ENCODE data around the gene GRK1. TPM values are rescaled to one million over a fixed set of nuclear protein-coding genes. Genes with fewer than 3 reads are reported as not detected.

GRK1 gene
- total and polyA plus RNA-seq, 2 of the 8 experiments (the other 6 are each of a cell fraction or from before 2014, with no cell fraction given) = 0.12 TPM; not detected in 1

- H3K79me2 ChIP-seq (ENCODE audit: control insufficient read depth in 1 of 2, insufficient read depth in 2 of 2, low read length in 2 of 2) = no peaks in the 10 kb centered on the region
- no peak for FAIRE-seq
- no peak overlapping the region for H3K23ac ChIP-seq (ENCODE audit: insufficient read length)
- no peaks in the 10 kb centered on the region for H3K36me3 ChIP-seq (ENCODE audit: control insufficient read depth in 2 of 4, insufficient read depth in 4 of 4, low read length in 3 of 4)
- no peak overlapping the region for H3K14ac ChIP-seq (ENCODE audit: insufficient read length)
- H2AFZ ChIP-seq (ENCODE audit: low read length) = no peak overlapping the region
- no peaks in the 10 kb centered on the region for H3K23me2 ChIP-seq (ENCODE audit: low read depth, low read length)
- H2BK5ac ChIP-seq (ENCODE audit: low read depth, low read length) = no peak overlapping the region
- no peak overlapping the region for H4K8ac ChIP-seq (ENCODE audit: extremely low read depth, insufficient read depth, low read length)
- H4K5ac ChIP-seq (ENCODE audit: insufficient read length, low read depth, low read length) = no peak overlapping the region
- no peaks in the 10 kb centered on the region for H3K79me1 ChIP-seq (ENCODE audit: low read depth, low read length)
- H2AK5ac ChIP-seq (ENCODE audit: low read depth, low read length) = no peak overlapping the region
- TF ChIP-seq RBBP5 (IDR thresholded peaks at IDR 0.05; ENCODE audit: borderline replicate concordance, low read depth, low read length) = no peak
- H2BK20ac ChIP-seq (ENCODE audit: low read length) = no peak overlapping the region
- H2BK120ac ChIP-seq (replicated peaks; ENCODE audit: low read depth, low read length) = no peak overlapping the region
- CTCF ChIA-PET (ENCODE audit: partially characterized antibody) = no interaction called here
- no peak overlapping the region for H3K56ac ChIP-seq (replicated peaks; ENCODE audit: insufficient read length, low read depth, low read length)
- H3K27ac ChIP-seq (ENCODE audit: low read depth, low read length) = no peak overlapping the region
- no peaks in the 10 kb centered on the region; a peak in 2 of 7 replicates for H3K4me1 ChIP-seq (replicated peaks in 1 of 4; ENCODE audit: control insufficient read depth in 3 of 4, insufficient read depth in 4 of 4, low read length in 3 of 4)
- H4K91ac ChIP-seq (replicated peaks; ENCODE audit: insufficient read length, low read length) = no peak overlapping the region
- no peak overlapping the region for H3K18ac ChIP-seq (ENCODE audit: extremely low read depth, low read length)
- 96% methylated on average over 3 of the region's 3 CpGs; no CpG with 5 or more reads in 1 of the 2 experiments for WGBS, 2 experiments (ENCODE audit: extremely low coverage in 1 of 2, insufficient coverage in 1 of 2, insufficient read length in 1 of 2, insufficient replicate concordance in 2 of 2, low coverage in 1 of 2, low lambda C conversion rate in 2 of 2, missing lambda C conversion rate in 1 of 2)
- POLR2A ChIA-PET (ENCODE audit: partially characterized antibody) = no interaction called here
- no peak for DNase-seq (ENCODE audit: low read depth in 1 of 2, low spot score in 2 of 2)
- no peaks in the 10 kb centered on the region for H3K9me3 ChIP-seq (ENCODE audit: insufficient read depth in 2 of 2, low read depth in 1 of 2, low read length in 1 of 2)
- H3K4ac ChIP-seq (replicated peaks; ENCODE audit: insufficient read length, low read depth, low read length) = no peak overlapping the region
- H3K9ac ChIP-seq (replicated peaks in 1 of 4; ENCODE audit: extremely low read depth in 1 of 4, low read depth in 3 of 4, low read length in 3 of 4) = no peak overlapping the region
- no peak overlapping the region for H2BK12ac ChIP-seq (ENCODE audit: low read depth, low read length)
- H3K4me2 ChIP-seq (ENCODE audit: insufficient read depth in 1 of 2, low read depth in 2 of 2, low read length in 2 of 2) = no peak overlapping the region
- H4K20me1 ChIP-seq (replicated peaks in 1 of 2; ENCODE audit: control insufficient read depth in 1 of 2, insufficient read depth in 2 of 2, low read length in 2 of 2) = no peaks in the 10 kb centered on the region
- H2BK15ac ChIP-seq (ENCODE audit: low read length) = no peak overlapping the region
- no peak overlapping the region for H3K4me3 ChIP-seq (ENCODE audit: extremely low read depth in 1 of 4, insufficient read depth in 2 of 4, low read depth in 3 of 4, low read length in 4 of 4)
- no peaks in the 10 kb centered on the region for H3K27me3 ChIP-seq (replicated peaks in 1 of 4; ENCODE audit: control insufficient read depth in 3 of 4, extremely low read depth in 1 of 4, insufficient read depth in 3 of 4, low read length in 3 of 4)
Observed at GRCh38 chr13:113660066-113660465, 7.0 kb upstream of the GRK1 start.
